Measurements from ENCODE around the gene ZNF132. TPM values are rescaled to one million over a fixed set of nuclear protein-coding genes. Genes with fewer than 3 reads are reported as not detected.

ZNF132 gene
- total and polyA plus RNA-seq, 9 of the 15 experiments (the other 6 are each of a cell fraction or from before 2014, with no cell fraction given): 0.03 to 0.42 (median 0.10) TPM; not detected in 5

DNA sequence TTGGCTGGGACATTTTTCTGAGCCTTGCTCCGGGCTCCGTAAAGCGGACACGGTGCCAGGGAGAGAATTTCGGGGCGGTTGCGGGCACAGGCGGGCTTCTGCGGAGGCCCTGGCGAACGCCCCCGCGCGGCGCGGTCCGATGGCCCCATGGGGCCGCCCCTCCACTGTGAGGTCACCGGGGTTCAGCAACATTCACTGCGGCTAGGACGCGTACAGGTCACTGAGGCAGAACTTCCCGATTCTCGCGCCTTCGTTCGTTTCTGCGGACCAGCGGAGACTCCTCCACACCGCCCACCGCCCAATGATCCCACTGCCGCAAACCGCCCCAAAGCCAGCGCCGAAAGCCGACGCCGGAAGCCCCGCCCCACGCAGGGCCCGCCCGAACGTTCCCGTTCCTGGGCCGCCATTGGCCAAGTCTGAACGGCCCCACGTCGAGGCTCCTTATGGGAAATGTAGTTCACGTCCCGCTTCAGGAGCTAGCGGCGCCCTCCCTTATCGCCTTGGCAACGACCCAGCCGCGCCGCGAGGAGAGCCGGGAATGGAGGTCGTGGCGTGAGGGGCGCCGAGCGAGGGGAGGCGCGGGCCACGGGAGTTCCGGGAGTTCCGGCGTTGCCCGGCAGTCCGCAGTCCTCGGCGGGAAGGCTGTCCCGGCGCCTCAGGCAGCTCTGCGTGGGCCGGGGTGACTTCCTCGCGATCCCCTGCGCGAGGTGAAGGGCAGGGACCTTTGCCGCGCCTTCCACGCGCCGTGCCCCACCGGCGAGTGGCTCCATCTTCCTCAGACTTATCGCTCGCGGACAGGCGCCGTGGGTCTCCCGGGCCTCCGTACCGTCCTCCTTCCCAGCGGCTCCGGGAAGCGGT is 31.6 kb downstream of the ZNF132 start, which contains the start of gene ZNF584 (continued):
- TF ChIP-seq USF2 (CRISPR knock-in tag; IDR thresholded peaks at IDR 0.05) (no peak), YBX1 (IDR thresholded peaks at IDR 0.05) (no peak), SLC30A9 (CRISPR knock-in tag; IDR thresholded peaks at IDR 0.05) (no peak), SIN3A (IDR thresholded peaks at IDR 0.05; ENCODE audit: borderline replicate concordance in 2 of 2, control insufficient read depth in 1 of 2, low read depth in 2 of 2, low read length in 2 of 2) (peak in 1 of 2 experiments; percentile 91; a peak in 3 of 4 replicates), FOXJ3 (CRISPR knock-in tag; IDR thresholded peaks at IDR 0.05) (no peak), TGIF2 (CRISPR knock-in tag; IDR thresholded peaks at IDR 0.05) (0 out of 2 replicates have a peak, but pooled peaks have one; percentile 48), ZNF695 (CRISPR knock-in tag; IDR thresholded peaks at IDR 0.05) (no peak; the same call in 1 of the 2 replicates), C11orf30 (IDR thresholded peaks at IDR 0.05; ENCODE audit: low read depth) (no peak), POLR2A (conservative IDR thresholded peaks at IDR 0.05) (peak; percentile 96), KDM5B (IDR thresholded peaks at IDR 0.05; ENCODE audit: insufficient replicate concordance, low read depth, low read length) (peak; percentile 90), TFAM (CRISPR knock-in tag; conservative IDR thresholded peaks at IDR 0.05) (no peak), MAZ (CRISPR knock-in tag; conservative IDR thresholded peaks at IDR 0.05 in 1 of 2, IDR thresholded peaks at IDR 0.05 in 1 of 2) (peak; percentile 90), ZNF644 (tag; IDR thresholded peaks at IDR 0.05; ENCODE audit: low read depth) (no peak), HNRNPH1 (optimal IDR thresholded peaks at IDR 0.05; ENCODE audit: low read depth, low read length) (no peak), NFE2 (IDR thresholded peaks at IDR 0.05; ENCODE audit: low read depth) (0 out of 2 replicates have a peak, but pooled peaks have one; percentile 3)
- TF ChIP-seq, protein P1, sequence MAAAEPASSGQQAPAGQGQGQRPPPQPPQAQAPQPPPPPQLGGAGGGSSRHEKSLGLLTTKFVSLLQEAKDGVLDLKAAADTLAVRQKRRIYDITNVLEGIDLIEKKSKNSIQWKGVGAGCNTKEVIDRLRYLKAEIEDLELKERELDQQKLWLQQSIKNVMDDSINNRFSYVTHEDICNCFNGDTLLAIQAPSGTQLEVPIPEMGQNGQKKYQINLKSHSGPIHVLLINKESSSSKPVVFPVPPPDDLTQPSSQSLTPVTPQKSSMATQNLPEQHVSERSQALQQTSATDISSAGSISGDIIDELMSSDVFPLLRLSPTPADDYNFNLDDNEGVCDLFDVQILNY (CRISPR knock-in tag; IDR thresholded peaks at IDR 0.05): no peak; the same call in 1 of the 2 replicates
- TF ChIP-seq, protein P2, sequence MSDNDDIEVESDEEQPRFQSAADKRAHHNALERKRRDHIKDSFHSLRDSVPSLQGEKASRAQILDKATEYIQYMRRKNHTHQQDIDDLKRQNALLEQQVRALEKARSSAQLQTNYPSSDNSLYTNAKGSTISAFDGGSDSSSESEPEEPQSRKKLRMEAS (CRISPR knock-in tag; IDR thresholded peaks at IDR 0.05): peak; percentile 40; the same call in 1 of the 2 replicates
- TF ChIP-seq, protein P3, sequence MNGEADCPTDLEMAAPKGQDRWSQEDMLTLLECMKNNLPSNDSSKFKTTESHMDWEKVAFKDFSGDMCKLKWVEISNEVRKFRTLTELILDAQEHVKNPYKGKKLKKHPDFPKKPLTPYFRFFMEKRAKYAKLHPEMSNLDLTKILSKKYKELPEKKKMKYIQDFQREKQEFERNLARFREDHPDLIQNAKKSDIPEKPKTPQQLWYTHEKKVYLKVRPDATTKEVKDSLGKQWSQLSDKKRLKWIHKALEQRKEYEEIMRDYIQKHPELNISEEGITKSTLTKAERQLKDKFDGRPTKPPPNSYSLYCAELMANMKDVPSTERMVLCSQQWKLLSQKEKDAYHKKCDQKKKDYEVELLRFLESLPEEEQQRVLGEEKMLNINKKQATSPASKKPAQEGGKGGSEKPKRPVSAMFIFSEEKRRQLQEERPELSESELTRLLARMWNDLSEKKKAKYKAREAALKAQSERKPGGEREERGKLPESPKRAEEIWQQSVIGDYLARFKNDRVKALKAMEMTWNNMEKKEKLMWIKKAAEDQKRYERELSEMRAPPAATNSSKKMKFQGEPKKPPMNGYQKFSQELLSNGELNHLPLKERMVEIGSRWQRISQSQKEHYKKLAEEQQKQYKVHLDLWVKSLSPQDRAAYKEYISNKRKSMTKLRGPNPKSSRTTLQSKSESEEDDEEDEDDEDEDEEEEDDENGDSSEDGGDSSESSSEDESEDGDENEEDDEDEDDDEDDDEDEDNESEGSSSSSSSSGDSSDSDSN (IDR thresholded peaks at IDR 0.05; ENCODE audit: borderline replicate concordance in 1 of 2, low read depth in 2 of 2, low read length in 2 of 2): peak; percentile 60 to 64; a peak in 1 of 4 replicates

Measured in K562 (cell line).